Endothelial cell of umbilical vein (primary cell): ENCODE data around the gene COPS9. TPM values are rescaled to one million over a fixed set of nuclear protein-coding genes. Genes with fewer than 3 reads are reported as not detected.

Experiments used
- BruUV-seq: library from RNA; stranded (reverse); fragments of 400-500 nt; replicated peaks from 2 replicates; lab custom pipeline; 2021; lab: Mats Ljungman, UMichigan
- CTCF ChIA-PET: fragments of 300-600, 350-600 bp; sonication (Branson Sonifier 250); formaldehyde crosslinking; loops from one replicate; lab custom pipeline; 2021; ENCODE audit warnings: antibody characterized with exemption, inconsistent platforms; lab: Charles Lee
- POLR2A ChIA-PET: fragments of 300-600, 350-600 bp; sonication (Branson Sonifier 250); formaldehyde crosslinking; loops from one replicate; lab custom pipeline; 2021; ENCODE audit warnings: antibody characterized with exemption, inconsistent platforms; lab: Charles Lee
- DNase-seq: peaks from one replicate; pipeline ENCODE4 v3.0.0-alpha.2; 2011; ENCODE audit warnings: low read depth, low spot score
- FAIRE-seq: peaks from 2 replicates; lab custom pipeline; 2011; peaks lifted over from hg19 to GRCh38; lab: Jason Lieb, UNC
- H2AFZ ChIP-seq: 2 replicates; pipeline ENCODE4 v1.6.0; 2012; ENCODE audit warnings: low read depth, low read length, control low read depth, inconsistent platforms
- H3K27ac ChIP-seq: 2 replicates; pipeline ENCODE4 v1.5.1; 2011; ENCODE audit warnings: low read depth, mild to moderate bottlenecking, control low read depth, low read length, moderate library complexity; ENCODE audit not compliant: insufficient read depth
- H3K27me3 ChIP-seq, 2 experiments: 2 replicates each; pipeline versions ENCODE4 v1.6.0 to v1.6.1; 2011; ENCODE audit warnings: low read length in 2 of 2, mixed read lengths in 1 of 2; ENCODE audit not compliant: control insufficient read depth in 2 of 2, insufficient read depth in 2 of 2
- H3K36me3 ChIP-seq, 2 experiments: 2 replicates in 1 of 2; 3 replicates in 1 of 2; pipeline ENCODE4 v1.5.1; 2011; ENCODE audit warnings: low read length in 2 of 2, mild to moderate bottlenecking in 1 of 2, moderate library complexity in 1 of 2; ENCODE audit not compliant: control insufficient read depth in 2 of 2, insufficient read depth in 2 of 2; ENCODE audit errors: extremely low read depth in 1 of 2
- H3K4me1 ChIP-seq: 3 replicates; pipeline ENCODE4 v1.5.1; 2011; ENCODE audit warnings: mild to moderate bottlenecking, low read length; ENCODE audit not compliant: control insufficient read depth, insufficient read depth; ENCODE audit errors: extremely low read depth
- H3K4me2 ChIP-seq: 2 replicates; pipeline ENCODE4 v1.6.1; 2011; ENCODE audit warnings: low read length, control low read depth, mixed read lengths; ENCODE audit not compliant: insufficient read depth
- H3K4me3 ChIP-seq, 3 experiments: fragments of 200-600 bp in 1 of 3; sonication (generic), shearing (Covaris generic) in 1 of 3; replicated peaks in 1 of 3; 2 replicates each; pipeline ENCODE4 v1.5.1; 2011 to 2016; ENCODE audit warnings: control low read depth in 3 of 3, low read length in 3 of 3, mild to moderate bottlenecking in 2 of 3, inconsistent platforms in 1 of 3, low read depth in 1 of 3, moderate library complexity in 1 of 3; ENCODE audit not compliant: insufficient read depth in 1 of 3
- H3K79me2 ChIP-seq: 2 replicates; pipeline ENCODE4 v1.6.0; 2012; ENCODE audit warnings: low read length, inconsistent platforms; ENCODE audit not compliant: control insufficient read depth, insufficient read depth
- H3K9ac ChIP-seq: replicated peaks from 2 replicates; pipeline ENCODE3; 2011; ENCODE audit warnings: low read length, control low read depth; ENCODE audit not compliant: insufficient read depth; ENCODE audit errors: extremely low read depth
- H3K9me1 ChIP-seq: replicated peaks from 3 replicates; pipeline ENCODE4 v1.6.0; 2011; ENCODE audit warnings: mild to moderate bottlenecking, low read length; ENCODE audit not compliant: control insufficient read depth, insufficient read depth; ENCODE audit errors: extremely low read depth
- H3K9me3 ChIP-seq: replicated peaks from 2 replicates; pipeline ENCODE4 v1.5.1; 2012; ENCODE audit warnings: low read length, inconsistent platforms; ENCODE audit not compliant: control insufficient read depth, insufficient read depth
- H4K20me1 ChIP-seq: replicated peaks from 2 replicates; pipeline ENCODE3; 2011; ENCODE audit warnings: mild to moderate bottlenecking, low read length; ENCODE audit not compliant: control insufficient read depth, insufficient read depth; ENCODE audit errors: extremely low read depth
- MYC ChIP-seq: IDR thresholded peaks from one replicate; pipeline ENCODE4 v1.6.1; 2011; ENCODE audit warnings: mild to moderate bottlenecking, low read depth, low read length
- POLR2AphosphoS5 ChIP-seq: IDR thresholded peaks from 2 replicates; pipeline ENCODE4 v1.6.1; 2012; ENCODE audit warnings: low read depth, mild to moderate bottlenecking, control low read depth, low read length, moderate library complexity; ENCODE audit not compliant: insufficient read depth
- dilution Hi-C: fragments of 300-500 bp; cut with MboI; formaldehyde crosslinking; loops from one replicate; pipeline ENCODE4 v1.15.0; 2019; ENCODE audit warnings: low sequenced_read_pairs; ENCODE audit not compliant: extremely low pct_ligation_motif_present
- intact Hi-C: fragments of 100-400 bp; cut with micrococcal nuclease; formaldehyde crosslinking; loops from one replicate; pipeline ENCODE4 v1.10.0; 2022
- polyA plus RNA-seq, 4 experiments: library from polyadenylated mRNA; depleted of rRNA in 3 of 4; stranded (reverse) in 3 of 4; unstranded in 1 of 4; fragments of >200 nt; gene quantifications; 2 replicates each; pipeline versions ENCODE4 v1.2.1 to v1.2.3, GENCODE V29; 2011 to 2012; ENCODE audit warnings: missing spikeins in 1 of 4
- total RNA-seq: library from RNA; stranded (reverse); gene quantifications from 2 replicates; pipeline ENCODE4 v1.2.3, GENCODE V29; 2021
- TF ChIP-seq, protein P1 (sequence below): IDR thresholded peaks from 2 replicates; pipeline ENCODE4 v1.6.1; 2011; ENCODE audit not compliant: insufficient read depth, insufficient read length

The COPS9 gene
- total and polyA plus RNA-seq, 2 donors (not counting 3 experiments of a cell fraction or from before 2014, with no cell fraction given): 196 to 361 TPM

DNA sequence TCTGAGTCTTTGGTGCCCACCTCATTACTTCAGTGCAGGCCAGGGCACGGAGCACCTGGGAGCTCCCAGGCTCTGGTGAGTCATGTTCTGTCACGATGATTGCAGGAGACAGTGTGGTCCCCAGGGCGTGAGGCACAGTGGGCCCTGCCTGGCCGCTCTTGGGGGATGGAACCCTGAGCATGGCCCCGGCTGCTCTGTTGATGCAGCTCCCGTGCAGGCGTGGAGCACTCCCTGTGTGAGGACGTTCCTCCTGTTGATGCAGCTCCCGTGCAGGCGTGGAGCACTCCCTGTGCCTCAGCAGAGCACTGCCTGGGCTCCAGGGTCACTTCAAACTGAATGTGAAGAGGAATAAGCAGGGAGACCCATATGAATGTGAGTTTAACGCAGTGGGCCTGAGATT lies 30.1 kb downstream of the COPS9 start:
- POLR2A ChIA-PET: no interaction called here

DNA sequence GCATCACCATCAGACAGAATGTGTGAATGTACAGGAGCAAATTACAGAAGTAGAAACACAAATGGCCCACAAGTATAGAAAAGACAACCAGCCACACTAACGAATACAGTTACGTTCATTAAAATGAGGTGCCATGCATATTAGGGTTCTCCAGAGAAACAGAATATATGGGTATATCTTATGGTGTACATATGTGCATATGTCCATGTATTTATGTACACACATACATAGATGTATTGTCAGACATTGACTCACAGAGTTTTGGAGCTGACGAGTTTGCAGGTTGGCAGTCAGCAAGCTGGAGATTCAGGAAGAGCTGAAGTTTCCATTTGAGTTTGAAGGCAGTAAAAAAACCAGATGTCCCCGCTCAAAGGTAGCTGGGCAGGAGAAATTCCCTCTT lies 33.0 kb downstream of the COPS9 start:
- CTCF ChIA-PET: no interaction called here
- dilution Hi-C loops: no loop called here
- no TSS peak for BruUV-seq

More for the DNA sequence above, 30.1 kb downstream of the COPS9 start:
- dilution Hi-C loops (no loop called here), intact Hi-C loops (no loop called here)
- no peak overlapping the region for H2AFZ ChIP-seq
- H3K27me3 ChIP-seq: no peaks in the 10 kb centered on the region
- no peak for TF ChIP-seq MYC
- FAIRE-seq (no peak), DNase-seq (no peak)
- CTCF ChIA-PET: no interaction called here
- H3K79me2 ChIP-seq: no peaks in the 10 kb centered on the region
- H3K36me3 ChIP-seq: no peaks in the 10 kb centered on the region
- no peak overlapping the region for H3K4me3 ChIP-seq
- no peak overlapping the region for H3K4me2 ChIP-seq
- no peaks in the 10 kb centered on the region for H3K9me1 ChIP-seq
- H3K9me3 ChIP-seq: no peaks in the 10 kb centered on the region
- H3K9ac ChIP-seq: no peak overlapping the region
- BruUV-seq: no TSS peak
- H3K4me1 ChIP-seq: no peaks in the 10 kb centered on the region
- no peaks in the 10 kb centered on the region for H4K20me1 ChIP-seq
- no peak overlapping the region for H3K27ac ChIP-seq

More for the DNA sequence above, 33.0 kb downstream of the COPS9 start:
- Histone ChIP-seq H3K4me3 (no peak overlapping the region), H3K27ac (no peak overlapping the region), H3K36me3 (no peaks in the 10 kb centered on the region), H3K9ac (no peak overlapping the region), H3K9me3 (no peaks in the 10 kb centered on the region), H3K27me3 (peaks cover 0 to under 1% of the 10 kb centered on the region in 2 experiments), H3K79me2 (no peaks in the 10 kb centered on the region), H4K20me1 (no peaks in the 10 kb centered on the region), H3K4me2 (no peak overlapping the region), H3K9me1 (no peaks in the 10 kb centered on the region), H2AFZ (no peak overlapping the region), H3K4me1 (no peaks in the 10 kb centered on the region)
- TF ChIP-seq, protein P1, sequence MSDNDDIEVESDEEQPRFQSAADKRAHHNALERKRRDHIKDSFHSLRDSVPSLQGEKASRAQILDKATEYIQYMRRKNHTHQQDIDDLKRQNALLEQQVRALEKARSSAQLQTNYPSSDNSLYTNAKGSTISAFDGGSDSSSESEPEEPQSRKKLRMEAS: no peak
- TF ChIP-seq POLR2AphosphoS5: no peak
- intact Hi-C loops: no loop called here
- FAIRE-seq: no peak
- POLR2A ChIA-PET: no interaction called here
- DNase-seq: no peak
